Activated CD8-positive, alpha-beta T cell treated with anti-CD3 and anti-CD28 coated beads, Interleukin-2, amount 10 ng/mL, durations not matched to agents 7 days and 5 days (primary cell): ENCODE results near the gene XK. TPM values are rescaled to one million over a fixed set of nuclear protein-coding genes. Genes with fewer than 3 reads are reported as not detected.

Experiments used
- ATAC-seq: fragments of 150-1000 bp; cut with Tn5 transposase; one replicate; pipeline ENCODE4 v1.10.0; 2021; ENCODE audit warnings: moderate library complexity
- CTCF ChIA-PET: fragments of 350-600 bp; sonication (Branson Sonifier 250); formaldehyde crosslinking; loops from one replicate; lab custom pipeline; 2021; ENCODE audit warnings: antibody characterized with exemption; lab: Charles Lee
- POLR2A ChIA-PET: fragments of 350-600 bp; sonication (Branson Sonifier 250); formaldehyde crosslinking; loops from one replicate; lab custom pipeline; 2021; ENCODE audit warnings: antibody characterized with exemption; lab: Charles Lee
- DNase-seq: peaks from one replicate; pipeline ENCODE4 v3.0.0-alpha.2; 2020
- H3K27ac Mint-ChIP-seq: one replicate; pipeline ENCODE4 v1.8.0; 2021; ENCODE audit warnings: mild to moderate bottlenecking, mixed read lengths
- H3K27me3 Mint-ChIP-seq: one replicate; pipeline ENCODE4 v1.8.0; 2021; ENCODE audit warnings: low read depth, mixed read lengths
- H3K36me3 Mint-ChIP-seq: one replicate; pipeline ENCODE4 v1.8.0; 2021; ENCODE audit warnings: low read depth, mixed read lengths
- H3K4me1 Mint-ChIP-seq: one replicate; pipeline ENCODE4 v1.8.0; 2021; ENCODE audit warnings: low read depth, mixed read lengths
- H3K4me3 Mint-ChIP-seq: one replicate; pipeline ENCODE4 v1.8.0; 2021; ENCODE audit warnings: mild to moderate bottlenecking, mixed read lengths
- H3K9me3 Mint-ChIP-seq: one replicate; pipeline ENCODE4 v1.8.0; 2022; ENCODE audit warnings: mixed read lengths; ENCODE audit not compliant: insufficient read depth
- total RNA-seq, 2 experiments: library from RNA; stranded (reverse); gene quantifications; one replicate each; pipeline ENCODE4 v1.2.3, GENCODE V29; 2021

Gene XK
- total RNA-seq, 2 experiments from 2014 or later: not detected

DNA sequence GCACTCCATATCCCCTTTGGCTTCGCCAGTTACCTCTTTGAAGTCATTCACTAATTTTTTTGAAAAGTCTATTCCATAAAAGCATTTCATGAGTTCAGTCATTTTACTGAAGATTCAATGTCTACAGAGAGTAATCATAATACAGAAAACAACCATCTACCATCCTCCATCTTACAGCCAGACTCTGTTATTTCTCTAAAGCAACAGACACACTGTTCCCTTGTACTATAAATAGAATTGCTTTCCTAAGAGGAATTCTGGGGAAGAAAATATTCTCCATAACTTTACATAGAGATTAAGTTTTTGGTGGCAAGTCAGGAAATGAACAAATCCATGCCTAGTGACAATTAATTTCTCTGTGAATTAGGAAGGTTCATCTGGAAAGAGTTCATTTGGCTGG lies 37.0 kb downstream of the XK start:
- Mint-ChIP-seq H3K36me3 (no peaks in the 10 kb centered on the region), H3K4me3 (no peak overlapping the region), H3K9me3 (no peaks in the 10 kb centered on the region), H3K27ac (no peak overlapping the region), H3K4me1 (no peaks in the 10 kb centered on the region), H3K27me3 (peaks cover 13% of the 10 kb centered on the region)
- CTCF ChIA-PET: no interaction called here
- ATAC-seq: no peak
- no peak for DNase-seq
- POLR2A ChIA-PET: no interaction called here

- no peaks in the 10 kb centered on the region for H3K36me3 Mint-ChIP-seq
- no peak overlapping the region for H3K27ac Mint-ChIP-seq
- ChIA-PET CTCF (no interaction called here), POLR2A (no interaction called here)
- no peaks in the 10 kb centered on the region for H3K4me1 Mint-ChIP-seq
- H3K27me3 Mint-ChIP-seq: peaks cover 13% of the 10 kb centered on the region
- no peak overlapping the region for H3K4me3 Mint-ChIP-seq
- ATAC-seq (no peak), DNase-seq (no peak)
- no peaks in the 10 kb centered on the region for H3K9me3 Mint-ChIP-seq
These were observed 40.8 kb downstream of the XK start for GRCh38 chrX:37726346-37726745.

DNA sequence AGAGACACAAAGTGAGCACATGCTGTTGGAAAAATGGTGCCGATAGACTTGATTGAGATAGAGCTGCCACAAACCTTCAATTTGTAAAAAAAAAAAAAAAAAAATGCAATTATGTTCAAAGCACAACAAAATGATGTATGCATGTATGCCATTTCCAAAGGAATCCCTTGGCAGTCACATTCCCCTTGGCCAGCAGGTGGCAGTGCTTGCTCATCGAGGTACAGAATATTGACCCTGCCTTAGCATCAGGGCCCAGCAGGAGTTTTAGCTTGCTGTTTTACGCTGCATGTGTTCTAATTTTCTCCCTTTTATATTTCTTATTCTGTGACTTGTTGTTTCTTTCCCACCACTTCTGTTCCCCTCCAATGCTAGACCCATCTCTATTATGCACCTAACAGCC lies 59.8 kb downstream of the XK start:
- peak overlapping the region; percentile 74 for H3K27ac Mint-ChIP-seq
- no peaks in the 10 kb centered on the region for H3K9me3 Mint-ChIP-seq
- ATAC-seq (peak; percentile 92), DNase-seq (peak; percentile 85)
- no peak overlapping the region for H3K4me3 Mint-ChIP-seq
- CTCF ChIA-PET: interaction anchor here (0.6 to 6.6 kb wide), 25 partner anchors 8 to 422 kb away, joined by 3 to 198 read pairs (median 6); partner anchors contain the start of gene CYBB
- no peaks in the 10 kb centered on the region for H3K36me3 Mint-ChIP-seq
- H3K27me3 Mint-ChIP-seq: peaks cover 6% of the 10 kb centered on the region
- H3K4me1 Mint-ChIP-seq: peaks cover 18% of the 10 kb centered on the region
- POLR2A ChIA-PET: interaction anchor here (1.5 to 1.9 kb wide), 3 partner anchors 10 to 582 kb away, joined by 4 to 10 read pairs (median 4); partner anchors contain the start of gene RPGR

DNA sequence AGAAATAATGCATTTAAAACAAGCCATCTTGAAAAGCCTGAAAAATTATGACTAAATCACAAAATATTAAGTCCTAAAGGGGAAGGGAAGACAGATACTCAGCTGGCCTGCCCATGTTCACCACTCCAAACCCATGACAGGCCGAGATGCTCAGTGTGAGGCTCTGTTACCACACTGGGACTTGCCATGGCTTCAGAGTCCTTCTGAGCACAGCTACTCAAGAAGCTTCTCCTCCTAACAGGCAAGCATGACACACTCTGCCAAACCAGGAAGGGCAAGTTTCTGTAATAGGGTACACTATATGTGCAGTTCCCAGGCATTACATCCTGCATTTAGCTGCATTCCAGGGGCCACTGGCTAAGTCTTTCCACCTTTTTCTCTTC lies 60.2 kb downstream of the XK start:
- Mint-ChIP-seq H3K27ac (peak overlapping the region; percentile 74), H3K36me3 (no peaks in the 10 kb centered on the region), H3K4me1 (peaks cover 18% of the 10 kb centered on the region), H3K4me3 (no peak overlapping the region), H3K27me3 (peaks cover 6% of the 10 kb centered on the region), H3K9me3 (no peaks in the 10 kb centered on the region)
- DNase-seq (no peak), ATAC-seq (peak; percentile 34)
- ChIA-PET CTCF (interaction anchor here (0.6 to 6.6 kb wide), 25 partner anchors 9 to 421 kb away, joined by 3 to 198 read pairs (median 6); partner anchors contain the start of gene CYBB), POLR2A (interaction anchor here (1.5 to 1.9 kb wide), 3 partner anchors 9 to 581 kb away, joined by 4 to 10 read pairs (median 4); partner anchors contain the start of gene RPGR)

DNA sequence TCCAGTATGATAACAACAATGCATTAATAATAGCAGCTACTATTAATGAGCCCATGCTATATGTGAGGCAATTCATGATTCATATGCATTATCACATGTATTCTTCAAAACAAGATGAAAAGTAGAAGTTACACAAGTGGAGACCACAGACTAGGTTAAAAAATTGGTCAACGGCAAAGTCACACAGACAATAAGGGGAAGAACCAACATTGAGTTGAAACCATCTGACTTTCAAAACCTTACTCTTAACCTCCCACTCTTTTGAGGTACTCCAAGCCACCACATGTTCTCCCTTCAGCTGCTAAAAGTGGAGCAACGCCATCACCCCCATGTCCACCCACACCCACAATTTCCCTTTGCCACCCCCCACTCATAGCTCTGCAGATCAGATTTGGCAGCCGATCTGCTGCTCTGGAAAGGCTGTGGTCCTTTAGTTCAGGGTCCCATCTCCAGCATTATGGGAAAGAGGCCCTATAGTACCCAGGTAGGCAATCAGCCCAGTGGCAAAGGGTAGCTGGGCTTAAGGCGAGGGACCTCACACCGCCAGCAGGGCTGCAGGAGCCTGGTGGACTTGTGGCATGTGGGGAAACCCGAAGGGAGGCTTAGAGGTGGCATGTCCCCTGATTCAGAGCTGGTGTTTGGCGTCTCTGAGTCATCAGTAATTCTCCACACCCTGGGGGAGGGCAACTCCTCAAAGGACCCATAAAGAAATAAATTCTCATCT lies 60.8 kb downstream of the XK start:
- POLR2A ChIA-PET: interaction anchor here (1.5 to 1.9 kb wide), 3 partner anchors 9 to 581 kb away, joined by 4 to 10 read pairs (median 4); partner anchors contain the start of gene RPGR
- peaks cover 2% of the 10 kb centered on the region for H3K27me3 Mint-ChIP-seq
- ATAC-seq (peak; percentile 35), DNase-seq (no peak)
- peaks cover under 1% of the 10 kb centered on the region for H3K36me3 Mint-ChIP-seq
- H3K4me1 Mint-ChIP-seq: peaks cover 18% of the 10 kb centered on the region
- peak overlapping the region; percentile 74 for H3K27ac Mint-ChIP-seq
- no peak overlapping the region for H3K4me3 Mint-ChIP-seq
- CTCF ChIA-PET: interaction anchor here (0.9 to 6.6 kb wide), 18 partner anchors 8 to 421 kb away, joined by 3 to 198 read pairs (median 8); partner anchors contain the start of gene CYBB
- H3K9me3 Mint-ChIP-seq: no peaks in the 10 kb centered on the region

DNA sequence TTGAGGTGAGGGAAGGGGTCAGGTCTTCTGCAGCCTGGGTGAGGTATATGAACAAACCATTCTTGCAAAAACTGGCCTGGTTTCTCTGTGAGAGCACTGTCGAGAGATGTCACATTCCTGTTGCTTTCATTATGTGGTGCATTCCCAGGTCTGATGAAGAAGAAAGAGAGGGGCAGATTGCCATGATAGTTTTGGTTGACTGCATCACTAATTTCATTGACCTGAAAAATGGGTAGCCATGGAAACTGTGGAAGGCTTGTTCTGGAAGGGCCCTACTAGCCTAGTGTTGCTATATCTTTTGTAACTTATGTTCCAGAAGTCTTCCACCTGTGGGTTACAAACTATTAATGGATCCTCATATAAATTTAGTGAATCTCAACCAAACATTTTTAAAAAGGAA lies 61.4 kb downstream of the XK start:
- H3K36me3 Mint-ChIP-seq: peaks cover 5% of the 10 kb centered on the region
- H3K4me3 Mint-ChIP-seq: no peak overlapping the region
- ATAC-seq (no peak), DNase-seq (no peak)
- peaks cover 18% of the 10 kb centered on the region for H3K4me1 Mint-ChIP-seq
- H3K9me3 Mint-ChIP-seq: no peaks in the 10 kb centered on the region
- POLR2A ChIA-PET: interaction anchor here (1.9 kb wide), 1 partner anchor 8 kb away, joined by 4 read pairs; no protein-coding TSS in a partner anchor
- H3K27ac Mint-ChIP-seq: no peak overlapping the region
- H3K27me3 Mint-ChIP-seq: peaks cover 2% of the 10 kb centered on the region
- CTCF ChIA-PET: interaction anchor here (1.9 to 6.6 kb wide), 11 partner anchors 8 to 99 kb away, joined by 5 to 198 read pairs (median 11); partner anchors contain the start of gene CYBB

DNA sequence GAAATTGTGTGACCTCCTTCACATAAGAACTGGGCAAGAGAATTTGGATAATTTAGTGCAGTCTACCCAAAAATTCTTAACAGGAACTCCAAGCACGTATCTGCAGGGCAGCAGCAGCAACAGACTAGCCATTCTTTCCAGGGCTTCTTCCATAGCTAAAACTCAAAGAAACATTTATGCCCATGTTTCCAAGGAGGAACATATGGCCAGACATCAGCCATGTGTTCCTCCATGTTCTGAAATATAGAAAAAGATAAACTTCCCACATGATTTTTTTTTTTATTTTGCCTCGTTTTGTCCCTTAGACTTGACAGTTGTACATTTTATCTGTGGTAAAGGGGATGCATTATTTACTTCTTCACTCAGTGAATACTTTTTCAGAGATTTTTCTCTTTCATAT lies 66.7 kb downstream of the XK start:
- Mint-ChIP-seq H3K4me3 (no peak overlapping the region), H3K36me3 (peaks cover 5% of the 10 kb centered on the region), H3K27me3 (no peaks in the 10 kb centered on the region), H3K27ac (no peak overlapping the region), H3K9me3 (no peaks in the 10 kb centered on the region), H3K4me1 (peaks cover 4% of the 10 kb centered on the region)
- DNase-seq: no peak
- POLR2A ChIA-PET: no interaction called here
- CTCF ChIA-PET: interaction anchor here (2.8 to 4.5 kb wide), 2 partner anchors 7 to 72 kb away, joined by 18 to 28 read pairs; no protein-coding TSS in a partner anchor
- ATAC-seq: no peak

DNA sequence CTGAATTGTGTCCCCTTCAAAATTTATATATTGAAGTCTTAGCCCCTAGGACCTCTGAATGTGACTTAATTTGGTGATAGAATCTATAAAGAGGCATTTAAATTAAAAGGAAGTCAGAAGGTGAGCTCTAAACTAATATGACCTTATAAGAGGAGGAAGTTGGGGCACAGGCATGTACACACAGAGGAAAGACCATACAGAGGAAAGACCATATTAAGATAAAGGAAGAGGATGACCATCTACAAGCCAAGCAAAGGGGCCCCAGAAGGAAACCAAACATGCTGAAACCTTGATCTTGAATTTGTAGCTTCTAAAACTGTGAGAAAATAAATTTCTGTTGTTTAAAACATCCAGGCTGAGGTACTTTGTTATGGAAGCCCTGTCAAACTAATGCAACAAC lies 67.3 kb downstream of the XK start:
- Mint-ChIP-seq H3K27me3 (no peaks in the 10 kb centered on the region), H3K4me3 (peak overlapping the region; percentile 22), H3K27ac (no peak overlapping the region), H3K4me1 (peaks cover 11% of the 10 kb centered on the region), H3K9me3 (no peaks in the 10 kb centered on the region), H3K36me3 (peaks cover 5% of the 10 kb centered on the region)
- DNase-seq: no peak
- CTCF ChIA-PET: interaction anchor here (1.1 to 4.5 kb wide), 4 partner anchors 8 to 72 kb away, joined by 3 to 28 read pairs (median 11); no protein-coding TSS in a partner anchor
- POLR2A ChIA-PET: interaction anchor here (0.6 kb wide), 1 partner anchor 24 kb away, joined by 3 read pairs; no protein-coding TSS in a partner anchor
- ATAC-seq: no peak

DNA sequence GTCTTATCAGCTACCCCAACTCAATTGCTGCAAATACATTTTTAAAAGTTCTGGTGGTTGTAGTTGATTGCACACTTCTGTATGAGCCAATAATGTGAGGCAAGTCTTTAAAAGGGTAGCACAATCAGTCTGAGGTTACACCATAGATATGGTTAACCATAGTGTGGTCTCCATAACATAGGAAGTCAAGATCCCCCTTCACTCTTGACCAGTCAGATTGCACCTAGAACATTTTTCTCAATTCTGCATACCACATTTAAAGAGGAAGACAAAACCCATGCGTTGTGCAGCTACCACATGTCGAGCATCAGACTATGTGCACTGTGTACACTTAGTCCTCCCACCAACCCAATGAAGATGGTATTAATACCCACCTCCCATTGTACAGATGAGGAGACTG lies 67.8 kb downstream of the XK start:
- no peak overlapping the region for H3K27ac Mint-ChIP-seq
- H3K9me3 Mint-ChIP-seq: peaks cover 4% of the 10 kb centered on the region
- CTCF ChIA-PET: interaction anchor here (1.1 to 4.5 kb wide), 4 partner anchors 8 to 71 kb away, joined by 3 to 28 read pairs (median 11); no protein-coding TSS in a partner anchor
- no peaks in the 10 kb centered on the region for H3K27me3 Mint-ChIP-seq
- DNase-seq (peak; percentile 37), ATAC-seq (peak; percentile 60)
- POLR2A ChIA-PET: interaction anchor here (0.6 kb wide), 1 partner anchor 23 kb away, joined by 3 read pairs; no protein-coding TSS in a partner anchor
- H3K36me3 Mint-ChIP-seq: peaks cover 6% of the 10 kb centered on the region
- H3K4me3 Mint-ChIP-seq: peak overlapping the region; percentile 22
- H3K4me1 Mint-ChIP-seq: peaks cover 12% of the 10 kb centered on the region

DNA sequence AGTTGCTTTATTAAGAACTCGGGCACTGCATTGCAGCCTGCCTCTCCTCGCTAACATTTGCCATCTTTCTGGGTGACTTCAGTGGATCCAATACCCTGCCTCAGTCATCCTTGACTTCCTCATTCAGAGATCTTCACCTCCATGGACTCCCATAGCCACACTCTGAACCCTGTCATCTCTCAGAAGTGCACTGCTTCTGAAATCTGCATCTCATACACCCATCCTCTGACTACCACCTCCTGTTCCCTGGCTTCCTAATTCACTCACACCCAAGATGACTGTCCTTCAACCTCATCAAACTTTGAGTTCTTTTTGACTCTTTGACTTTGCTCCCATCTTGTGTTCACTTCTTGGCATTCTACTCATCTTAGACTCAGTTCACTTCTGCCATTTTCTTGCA lies 68.9 kb downstream of the XK start:
- ATAC-seq (peak; percentile 11), DNase-seq (no peak)
- Mint-ChIP-seq H3K9me3 (peaks cover 5% of the 10 kb centered on the region), H3K27ac (no peak overlapping the region), H3K4me3 (no peak overlapping the region), H3K27me3 (no peaks in the 10 kb centered on the region), H3K4me1 (peaks cover 13% of the 10 kb centered on the region), H3K36me3 (peaks cover 9% of the 10 kb centered on the region)
- ChIA-PET CTCF (interaction anchor here (2.8 to 4.5 kb wide), 2 partner anchors 9 to 70 kb away, joined by 18 to 28 read pairs; no protein-coding TSS in a partner anchor), POLR2A (interaction anchor here (1.4 kb wide), 1 partner anchor 8 kb away, joined by 4 read pairs; no protein-coding TSS in a partner anchor)

DNA sequence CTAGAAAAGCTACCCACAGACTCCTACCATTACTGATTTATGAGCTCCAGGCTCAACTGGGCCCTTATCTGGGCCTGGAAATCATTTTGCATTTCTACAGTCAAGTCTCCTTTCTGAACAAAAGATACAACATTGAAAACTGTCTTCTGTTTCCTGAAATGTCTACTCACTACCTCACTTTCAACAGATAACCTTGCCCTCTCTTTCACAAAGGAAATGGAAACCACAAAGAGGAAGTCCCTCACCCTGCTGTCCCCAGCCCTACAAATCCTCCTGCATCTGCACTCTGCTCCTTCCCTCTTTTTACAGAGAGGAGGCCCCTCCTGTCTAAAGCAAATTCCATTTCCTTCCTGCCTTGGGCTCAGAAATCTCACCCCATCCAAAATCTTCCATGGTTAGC lies 69.4 kb downstream of the XK start:
- ATAC-seq (peak; percentile 84), DNase-seq (peak; percentile 51)
- Mint-ChIP-seq H3K27me3 (no peaks in the 10 kb centered on the region), H3K27ac (no peak overlapping the region), H3K4me1 (peaks cover 16% of the 10 kb centered on the region), H3K4me3 (no peak overlapping the region), H3K9me3 (peaks cover 5% of the 10 kb centered on the region), H3K36me3 (peaks cover 9% of the 10 kb centered on the region)
- POLR2A ChIA-PET: interaction anchor here (1.4 kb wide), 1 partner anchor 9 kb away, joined by 4 read pairs; no protein-coding TSS in a partner anchor
- CTCF ChIA-PET: interaction anchor here (2.8 to 4.5 kb wide), 2 partner anchors 10 to 69 kb away, joined by 18 to 28 read pairs; no protein-coding TSS in a partner anchor
